HG03520 (cell line): ENCODE data around the gene ADAR.

Source experiments
- ATAC-seq: cut with Tn5 transposase; IDR thresholded peaks from one replicate; pipeline ENCODE4 v1.9.1; 2021; ENCODE audit warnings: mild to moderate bottlenecking, moderate library complexity; ENCODE audit not compliant: unreplicated experiment

Gene ADAR

GRCh38 chr1:154586641-154587040, 21.3 kb downstream of the ADAR start:
- ATAC-seq = no peak

- no peak for ATAC-seq
Measured at GRCh38 chr1:154586231-154586630, 21.8 kb downstream of the ADAR start.

- ATAC-seq = no peak
Measured at GRCh38 chr1:154584267-154584994, 23.6 kb downstream of the ADAR start.

GRCh38 chr1:154583773-154584172, 24.2 kb downstream of the ADAR start:
- no peak for ATAC-seq

- no peak for ATAC-seq
Measured at GRCh38 chr1:154582885-154583284, 25.1 kb downstream of the ADAR start.

- ATAC-seq = no peak
Measured at GRCh38 chr1:154581766-154582165, 26.2 kb downstream of the ADAR start.

- ATAC-seq = no peak
Measured at GRCh38 chr1:154579374-154579773, 28.6 kb downstream of the ADAR start.

- ATAC-seq = no peak
Measured at GRCh38 chr1:154578058-154578418, 29.9 kb downstream of the ADAR start.

- no peak for ATAC-seq
Measured at GRCh38 chr1:154577346-154578057, 30.5 kb downstream of the ADAR start.

GRCh38 chr1:154575951-154576566, 31.9 kb downstream of the ADAR start:
- ATAC-seq = no peak

GRCh38 chr1:154575147-154575927, 32.6 kb downstream of the ADAR start:
- ATAC-seq = no peak

- no peak for ATAC-seq
Measured at GRCh38 chr1:154574716-154575115, 33.3 kb downstream of the ADAR start.

GRCh38 chr1:154573168-154573510, 34.8 kb downstream of the ADAR start:
- ATAC-seq = no peak

- ATAC-seq = no peak
Measured at GRCh38 chr1:154572468-154573167, 35.4 kb downstream of the ADAR start.

GRCh38 chr1:154571964-154572288, 36.1 kb downstream of the ADAR start:
- no peak for ATAC-seq

GRCh38 chr1:154571244-154571963, 36.6 kb downstream of the ADAR start:
- ATAC-seq = no peak

GRCh38 chr1:154568157-154568815, 39.7 kb downstream of the ADAR start:
- ATAC-seq = no peak

- ATAC-seq = peak; percentile 44
Measured at GRCh38 chr1:154567386-154568156, 40.4 kb downstream of the ADAR start, which contains the start of gene CHRNB2. TSS of gene CHRNB2 (plus strand) at chr1:154567778. CDS start at chr1:154568045, 267 bp downstream.

- no peak for ATAC-seq
Measured at GRCh38 chr1:154565876-154566275, 42.1 kb downstream of the ADAR start.
